RWPE1 (cell line): ENCODE results near the gene POLG.
A peak's percentile ranks its signal among the peaks of the same experiment; 100 is the strongest.

Experiments
- CTCF ChIA-PET: fragments of 350-600 bp; sonication (Branson Sonifier 250); formaldehyde crosslinking; extraction: SDS; loops from one replicate; lab custom pipeline; 2021; lab: Yijun Ruan, JAX
- POLR2A ChIA-PET: fragments of 400-600 bp; formaldehyde crosslinking; extraction: SDS; loops from one replicate; lab custom pipeline; 2020; ENCODE audit warnings: antibody characterized with exemption; ENCODE audit not compliant: low non-redundant PET; lab: Yijun Ruan, JAX
- DNase-seq: peaks from one replicate; pipeline ENCODE4 v3.0.0; 2012; ENCODE audit warnings: low spot score
- H3K27ac ChIP-seq: fragments of 450-650 bp; 2 replicates; pipeline ENCODE4 v1.5.1; 2017
- TF ChIP-seq, protein P1 (sequence below): fragments of 450-650 bp; conservative IDR thresholded peaks from 2 replicates; pipeline ENCODE4 v1.5.1; 2017; ENCODE audit warnings: low read depth, mild to moderate bottlenecking

The POLG gene

GRCh38 chr15:89307046-89307587, 27.5 kb downstream of the POLG start:
- DNase-seq = no peak
- CTCF ChIA-PET = interaction anchor here (0.7 kb wide), 1 partner anchor 100 kb away, joined by 4 read pairs; no protein-coding TSS in a partner anchor
- no peak overlapping the region for H3K27ac ChIP-seq

GRCh38 chr15:89305395-89305794, 29.2 kb downstream of the POLG start:
- ChIA-PET CTCF (no interaction called here), POLR2A (no interaction called here)
- TF ChIP-seq, protein P1, sequence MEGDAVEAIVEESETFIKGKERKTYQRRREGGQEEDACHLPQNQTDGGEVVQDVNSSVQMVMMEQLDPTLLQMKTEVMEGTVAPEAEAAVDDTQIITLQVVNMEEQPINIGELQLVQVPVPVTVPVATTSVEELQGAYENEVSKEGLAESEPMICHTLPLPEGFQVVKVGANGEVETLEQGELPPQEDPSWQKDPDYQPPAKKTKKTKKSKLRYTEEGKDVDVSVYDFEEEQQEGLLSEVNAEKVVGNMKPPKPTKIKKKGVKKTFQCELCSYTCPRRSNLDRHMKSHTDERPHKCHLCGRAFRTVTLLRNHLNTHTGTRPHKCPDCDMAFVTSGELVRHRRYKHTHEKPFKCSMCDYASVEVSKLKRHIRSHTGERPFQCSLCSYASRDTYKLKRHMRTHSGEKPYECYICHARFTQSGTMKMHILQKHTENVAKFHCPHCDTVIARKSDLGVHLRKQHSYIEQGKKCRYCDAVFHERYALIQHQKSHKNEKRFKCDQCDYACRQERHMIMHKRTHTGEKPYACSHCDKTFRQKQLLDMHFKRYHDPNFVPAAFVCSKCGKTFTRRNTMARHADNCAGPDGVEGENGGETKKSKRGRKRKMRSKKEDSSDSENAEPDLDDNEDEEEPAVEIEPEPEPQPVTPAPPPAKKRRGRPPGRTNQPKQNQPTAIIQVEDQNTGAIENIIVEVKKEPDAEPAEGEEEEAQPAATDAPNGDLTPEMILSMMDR = no peak
- no peak for DNase-seq
- no peak overlapping the region for H3K27ac ChIP-seq

More at GRCh38 chr15:89307046-89307587, 27.5 kb downstream of the POLG start:
- TF ChIP-seq, protein P1 = no peak
- POLR2A ChIA-PET = no interaction called here

DNA sequence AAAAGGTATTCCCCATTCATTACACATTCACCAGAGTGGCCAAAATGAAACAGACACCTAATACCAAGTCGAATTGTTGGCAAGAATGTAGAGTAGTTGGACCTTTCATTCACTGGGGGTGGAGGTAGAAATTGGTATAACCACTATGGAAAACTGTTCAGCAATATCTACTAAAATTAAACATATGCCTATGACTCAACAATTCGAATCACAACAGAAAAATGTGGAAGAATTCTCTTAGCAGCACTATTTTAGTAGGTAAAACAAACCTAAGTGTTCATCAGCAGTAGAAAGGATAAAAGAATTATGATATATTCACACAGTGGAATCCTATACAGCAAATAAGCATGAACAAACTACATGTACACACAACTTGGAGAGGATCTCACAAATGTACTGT, 30.6 kb downstream of the POLG start:
- CTCF ChIA-PET = no interaction called here

GRCh38 chr15:89301304-89302089, 33.1 kb downstream of the POLG start:
- no peak overlapping the region for H3K27ac ChIP-seq
- ChIA-PET POLR2A (no interaction called here), CTCF (interaction anchor here (0.5 to 1.7 kb wide), 3 partner anchors 25 to 244 kb away, joined by 3 to 6 read pairs (median 4); no protein-coding TSS in a partner anchor)
- no peak for DNase-seq
- TF ChIP-seq, protein P1 = no peak

More for the DNA sequence above, 30.6 kb downstream of the POLG start:
- POLR2A ChIA-PET = no interaction called here
- no peak for DNase-seq
- no peak overlapping the region for H3K27ac ChIP-seq
- TF ChIP-seq, protein P1 = no peak

- H3K27ac ChIP-seq = no peak overlapping the region
- POLR2A ChIA-PET = no interaction called here
- CTCF ChIA-PET = interaction anchor here (0.6 to 0.9 kb wide), 6 partner anchors 13 to 670 kb away, joined by 3 to 5 read pairs (median 4); no protein-coding TSS in a partner anchor
- TF ChIP-seq, protein P1 = no peak
- DNase-seq = no peak
Measured at GRCh38 chr15:89299896-89300295, 34.7 kb downstream of the POLG start.

GRCh38 chr15:89293012-89293411, 41.6 kb downstream of the POLG start:
- no peak for DNase-seq
- H3K27ac ChIP-seq = no peak overlapping the region
- TF ChIP-seq, protein P1 = 0 out of 2 replicates have a peak, but pooled peaks have one; percentile 10
- CTCF ChIA-PET = no interaction called here
- POLR2A ChIA-PET = no interaction called here
